Adipocyte (in vitro differentiated cells): ENCODE results near the gene STAP1.
"Not testable (repeated sequence)": the region's sequence is repeated elsewhere in the genome, so short reads cannot be mapped to it uniquely, and the experiment has no call there.

Experiments
- DNase-seq: peaks from one replicate; pipeline ENCODE4 v3.0.0-alpha.2; 2015; ENCODE audit warnings: low read depth
- H3K27me3 ChIP-seq: replicated peaks from 2 replicates; pipeline ENCODE4 v1.7.0; 2013; ENCODE audit warnings: mild to moderate bottlenecking, low read length, moderate library complexity; ENCODE audit not compliant: control insufficient read depth, insufficient read depth
- H3K36me3 ChIP-seq: 2 replicates; pipeline ENCODE4 v1.7.0; 2013; ENCODE audit warnings: low read length, mild to moderate bottlenecking, moderate library complexity; ENCODE audit not compliant: control insufficient read depth, insufficient read depth, severe bottlenecking
- H3K4me1 ChIP-seq: 2 replicates; pipeline ENCODE4 v1.7.0; 2013; ENCODE audit warnings: mild to moderate bottlenecking, low read length, moderate library complexity; ENCODE audit not compliant: control insufficient read depth, insufficient read depth
- H3K4me3 ChIP-seq: 2 replicates; pipeline ENCODE4 v1.7.0; 2013; ENCODE audit warnings: mild to moderate bottlenecking, low read length, moderate library complexity
- H3K9ac ChIP-seq: 2 replicates; pipeline ENCODE4 v1.7.0; 2013; ENCODE audit warnings: mild to moderate bottlenecking, low read length, moderate library complexity
- H3K9me3 ChIP-seq: 2 replicates; pipeline ENCODE4 v1.7.0; 2013; ENCODE audit warnings: mild to moderate bottlenecking, low read length, moderate library complexity; ENCODE audit not compliant: control insufficient read depth

STAP1 gene

DNA sequence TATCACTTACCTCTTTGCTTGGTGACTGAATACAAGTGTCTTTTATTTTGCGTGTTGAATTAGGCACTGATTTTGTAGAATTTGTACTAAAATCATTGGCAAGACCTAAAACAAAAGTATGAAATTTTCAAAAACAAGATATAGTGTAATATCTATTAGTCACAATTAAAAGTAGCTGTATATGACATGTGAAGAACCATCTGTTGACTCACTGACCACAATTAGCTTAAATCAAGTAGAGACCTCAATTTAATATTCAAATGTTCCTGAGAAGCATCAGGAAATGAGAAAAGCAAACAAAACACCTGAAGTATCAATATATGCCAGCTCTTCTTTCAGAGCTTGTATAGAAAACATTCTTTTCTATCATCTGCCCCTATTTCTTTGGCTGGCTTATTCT lies 18.7 kb upstream of the STAP1 start:
- peaks cover 14% of the 10 kb centered on the region for H3K4me1 ChIP-seq
- DNase-seq = no peak
- H3K36me3 ChIP-seq = peaks cover 71% of the 10 kb centered on the region
- no peaks in the 10 kb centered on the region for H3K9me3 ChIP-seq
- no peaks in the 10 kb centered on the region for H3K27me3 ChIP-seq
- no peak overlapping the region for H3K9ac ChIP-seq
- H3K4me3 ChIP-seq = no peak overlapping the region

DNA sequence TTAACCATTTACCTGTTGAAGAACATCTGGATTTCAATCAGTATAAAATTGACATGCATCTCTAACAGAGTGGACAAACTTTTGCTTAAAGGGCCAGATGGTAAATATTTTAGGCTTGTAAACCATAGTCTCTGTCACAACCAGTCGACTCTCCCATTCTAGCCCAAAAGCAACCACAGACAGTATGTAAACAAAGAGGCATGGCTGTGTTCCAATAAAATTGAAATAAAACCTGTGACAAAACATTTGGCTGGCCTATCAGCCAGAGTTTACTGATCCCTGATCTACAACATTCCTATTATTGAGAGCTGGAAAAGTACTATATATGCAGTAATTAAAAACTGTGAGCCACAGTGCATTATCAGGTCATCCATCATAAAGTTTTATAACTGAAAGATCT lies 16.5 kb upstream of the STAP1 start:
- peaks cover 51% of the 10 kb centered on the region for H3K36me3 ChIP-seq
- H3K4me3 ChIP-seq = no peak overlapping the region
- no peaks in the 10 kb centered on the region for H3K27me3 ChIP-seq
- H3K9ac ChIP-seq = no peak overlapping the region
- peaks cover 17% of the 10 kb centered on the region for H3K4me1 ChIP-seq
- H3K9me3 ChIP-seq = no peaks in the 10 kb centered on the region
- peak; percentile 13 for DNase-seq

- Histone ChIP-seq H3K4me1 (peaks cover 17% of the 10 kb centered on the region), H3K36me3 (peaks cover 20% of the 10 kb centered on the region), H3K9me3 (no peaks in the 10 kb centered on the region), H3K9ac (peak within 1 kb of the TSS; percentile 92), H3K4me3 (peak within 1 kb of the TSS; percentile 95), H3K27me3 (no peaks in the 10 kb centered on the region)
- peak; percentile 98 for DNase-seq
Observed at GRCh38 chr4:67545199-67546003, 13.1 kb upstream of the STAP1 start, which contains the start of gene CENPC. TSS of gene CENPC (minus strand) at chr4:67545503. CDS start at chr4:67545355, 148 bp downstream.

DNA sequence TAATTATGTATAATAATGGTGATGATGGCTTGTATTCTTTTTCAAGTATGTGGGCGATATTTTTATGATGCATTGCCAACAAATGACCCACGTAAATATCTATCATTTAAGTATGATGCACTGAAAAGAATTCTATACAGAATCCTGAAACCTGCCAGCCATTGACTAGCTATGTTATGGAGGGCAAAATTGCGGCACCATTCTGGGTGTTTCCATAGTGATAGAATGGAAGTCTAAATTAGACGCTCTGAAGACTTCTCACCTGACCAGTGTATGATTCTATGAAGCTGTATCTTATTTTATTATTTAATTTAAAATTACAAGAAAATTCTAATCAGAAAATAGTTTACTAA lies 12.5 kb upstream of the STAP1 start:
- no peaks in the 10 kb centered on the region for H3K9me3 ChIP-seq
- peaks cover 17% of the 10 kb centered on the region for H3K4me1 ChIP-seq
- H3K4me3 ChIP-seq = peak overlapping the region; percentile 95
- no peak for DNase-seq
- no peaks in the 10 kb centered on the region for H3K27me3 ChIP-seq
- H3K9ac ChIP-seq = peak overlapping the region; percentile 80
- peaks cover 14% of the 10 kb centered on the region for H3K36me3 ChIP-seq

- H3K9ac ChIP-seq = peak overlapping the region; percentile 24
- peak; percentile 67 for DNase-seq
Observed at GRCh38 chr4:67546971-67547370, 11.6 kb upstream of the STAP1 start.

DNA sequence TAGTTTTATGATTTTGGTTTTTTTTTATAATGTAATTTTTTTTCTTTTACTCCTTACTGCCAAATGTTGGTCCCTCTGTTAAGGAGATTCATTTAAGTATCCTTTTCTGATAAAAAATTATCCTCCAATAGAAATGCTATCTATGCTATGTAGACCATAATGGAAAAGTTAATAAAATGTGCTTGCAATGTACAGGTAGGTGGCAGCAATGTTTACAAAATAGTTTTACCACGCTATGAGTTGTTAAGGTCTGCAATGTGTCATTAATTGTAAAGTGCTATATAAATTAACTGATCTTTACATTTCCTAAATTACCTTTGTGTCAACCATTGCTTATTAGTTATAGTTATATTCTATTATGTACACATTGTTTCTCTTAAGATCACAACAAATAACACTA lies 9.4 kb upstream of the STAP1 start:
- Histone ChIP-seq H3K36me3 (no peaks in the 10 kb centered on the region), H3K4me1 (peaks cover 8% of the 10 kb centered on the region), H3K9me3 (no peaks in the 10 kb centered on the region), H3K9ac (no peak overlapping the region), H3K27me3 (no peaks in the 10 kb centered on the region), H3K4me3 (no peak overlapping the region)
- DNase-seq = peak; percentile 35

More at GRCh38 chr4:67546971-67547370, 11.6 kb upstream of the STAP1 start:
- no peak overlapping the region for H3K4me3 ChIP-seq
- no peaks in the 10 kb centered on the region for H3K27me3 ChIP-seq
- H3K4me1 ChIP-seq = peaks cover 17% of the 10 kb centered on the region
- peaks cover 10% of the 10 kb centered on the region for H3K36me3 ChIP-seq
- no peaks in the 10 kb centered on the region for H3K9me3 ChIP-seq

DNA sequence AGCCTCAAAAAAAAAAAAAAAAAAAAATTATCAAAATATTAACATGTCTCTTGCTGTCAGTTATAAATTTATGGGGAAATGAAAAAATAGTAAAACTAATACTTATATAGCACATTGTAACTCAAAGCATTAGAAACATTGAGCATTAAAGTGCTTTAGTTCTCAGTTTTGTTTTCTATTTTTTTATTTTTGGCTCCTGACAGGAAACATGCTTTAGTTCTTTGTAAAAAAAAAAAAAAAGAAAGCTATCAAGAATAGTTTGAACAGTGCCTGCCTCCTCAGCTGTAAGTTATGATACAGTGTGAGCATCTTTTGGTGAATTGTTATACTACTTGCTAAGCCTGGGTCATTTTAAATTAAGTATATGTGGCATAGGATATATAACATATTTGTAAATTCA lies 8.1 kb upstream of the STAP1 start:
- Histone ChIP-seq H3K9ac (no peak overlapping the region), H3K36me3 (no peaks in the 10 kb centered on the region), H3K9me3 (no peaks in the 10 kb centered on the region), H3K27me3 (no peaks in the 10 kb centered on the region), H3K4me1 (peaks cover 3% of the 10 kb centered on the region), H3K4me3 (no peak overlapping the region)
- DNase-seq = no peak

GRCh38 chr4:67550857-67551256 lies 7.7 kb upstream of the STAP1 start:
- no peaks in the 10 kb centered on the region for H3K27me3 ChIP-seq
- H3K9ac ChIP-seq = no peak overlapping the region
- peaks cover 2% of the 10 kb centered on the region for H3K4me1 ChIP-seq
- H3K9me3 ChIP-seq = no peaks in the 10 kb centered on the region
- H3K36me3 ChIP-seq = no peaks in the 10 kb centered on the region
- DNase-seq = no peak
- H3K4me3 ChIP-seq = no peak overlapping the region

- DNase-seq, H3K4me3 ChIP-seq, H3K9me3 ChIP-seq, H3K4me1 ChIP-seq, H3K27me3 ChIP-seq, H3K36me3 ChIP-seq, H3K9ac ChIP-seq: not testable (repeated sequence)
Observed at GRCh38 chr4:67552146-67552792, 6.3 kb upstream of the STAP1 start.

GRCh38 chr4:67554096-67554495 lies 4.4 kb upstream of the STAP1 start:
- H3K4me1 ChIP-seq = no peaks in the 10 kb centered on the region
- no peak for DNase-seq
- H3K27me3 ChIP-seq = no peaks in the 10 kb centered on the region
- no peak overlapping the region for H3K4me3 ChIP-seq
- no peaks in the 10 kb centered on the region for H3K9me3 ChIP-seq
- no peaks in the 10 kb centered on the region for H3K36me3 ChIP-seq
- no peak overlapping the region for H3K9ac ChIP-seq

GRCh38 chr4:67555447-67555846 lies 3.1 kb upstream of the STAP1 start:
- Histone ChIP-seq H3K4me3 (no peak overlapping the region), H3K27me3 (no peaks in the 10 kb centered on the region), H3K9me3 (no peaks in the 10 kb centered on the region), H3K36me3 (no peaks in the 10 kb centered on the region), H3K4me1 (no peaks in the 10 kb centered on the region), H3K9ac (no peak overlapping the region)
- DNase-seq = no peak
